CD4-positive, alpha-beta T cell treated with Interleukin-6 at 100 ng/mL for 8 hours (primary cell): ENCODE measurements around the gene DNAI2.

Source experiments
- DNase-seq: peaks from one replicate; pipeline ENCODE4 v3.0.0-alpha.2; 2020; ENCODE audit warnings: mixed read lengths, low spot score

DNAI2 gene

DNA sequence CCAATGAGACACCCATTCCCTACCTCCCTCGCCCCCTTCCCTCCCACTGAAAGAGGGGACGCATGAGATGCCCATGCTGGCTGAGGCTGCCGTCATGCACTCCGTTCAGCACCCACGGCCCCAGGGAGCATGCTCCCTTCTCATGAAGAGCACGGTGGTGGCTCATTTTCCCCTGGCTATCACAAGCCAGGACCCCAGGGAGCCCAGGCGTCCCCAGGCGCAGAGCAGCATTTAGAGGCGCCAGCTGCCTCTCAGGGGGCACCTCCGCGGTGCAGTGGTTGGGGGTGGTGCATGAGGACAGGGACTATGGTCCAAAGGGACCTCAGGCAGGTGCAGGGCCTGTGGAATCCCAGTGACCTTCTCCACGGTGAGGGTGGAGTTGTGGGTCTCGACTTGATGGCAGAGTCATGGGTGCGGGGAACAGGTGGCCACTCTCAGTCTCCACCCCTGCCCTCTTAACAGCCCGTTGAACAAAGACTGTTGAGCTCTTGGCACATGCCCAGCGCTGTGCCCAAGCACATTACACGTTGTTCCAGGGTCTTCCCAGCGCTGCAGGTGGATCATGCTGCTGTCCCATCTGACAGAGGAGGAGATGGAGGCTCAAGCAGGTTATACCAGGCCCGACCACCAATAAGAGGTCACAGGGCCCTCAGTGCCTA lies 65.6 kb downstream of the DNAI2 start:
- no peak for DNase-seq

GRCh38 chr17:74340470-74341023 lies 66.5 kb downstream of the DNAI2 start:
- no peak for DNase-seq

- no peak for DNase-seq
Measured at GRCh38 chr17:74342224-74342623, 68.2 kb downstream of the DNAI2 start.

GRCh38 chr17:74343121-74343520 lies 69.1 kb downstream of the DNAI2 start:
- no peak for DNase-seq

GRCh38 chr17:74343526-74344284 lies 69.7 kb downstream of the DNAI2 start:
- no peak for DNase-seq

DNA sequence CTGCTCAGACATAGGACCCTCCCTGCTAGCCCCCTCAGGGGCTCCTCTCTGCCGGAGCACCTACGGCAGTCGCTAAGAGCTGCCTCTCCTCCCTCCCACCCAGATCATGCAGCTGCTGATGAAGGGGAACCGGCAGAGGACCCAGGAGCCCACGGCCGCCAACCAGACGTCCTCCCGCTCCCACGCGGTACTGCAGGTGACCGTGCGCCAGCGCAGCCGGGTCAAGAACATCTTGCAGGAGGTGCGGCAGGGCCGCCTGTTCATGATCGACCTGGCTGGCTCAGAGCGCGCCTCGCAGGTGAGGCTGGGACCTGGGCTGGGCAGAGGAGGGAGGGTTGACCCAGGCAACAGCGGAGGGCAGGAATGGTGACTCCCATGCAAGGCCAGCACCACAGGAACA lies 70.6 kb downstream of the DNAI2 start:
- no peak for DNase-seq

- DNase-seq: no peak
Measured at GRCh38 chr17:74345433-74346241, 71.6 kb downstream of the DNAI2 start.

DNA sequence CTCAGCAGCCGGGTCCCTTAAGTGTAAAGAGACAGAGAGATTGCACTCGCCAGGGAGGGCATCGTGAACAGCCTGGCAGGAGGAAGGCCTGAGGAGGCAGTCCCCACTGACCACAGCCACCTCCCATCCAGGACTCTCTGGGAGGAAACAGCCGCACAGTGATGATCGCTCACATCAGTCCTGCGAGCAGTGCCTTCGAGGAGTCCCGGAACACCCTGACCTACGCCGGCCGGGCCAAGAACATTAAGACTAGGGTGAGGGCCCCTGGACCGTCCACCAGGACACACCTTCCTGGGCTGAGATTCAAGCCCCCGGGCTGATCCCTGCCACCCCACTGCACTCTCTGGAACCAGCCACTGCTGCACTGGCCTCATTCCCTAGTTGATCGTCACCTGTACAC lies 73.6 kb downstream of the DNAI2 start:
- DNase-seq: no peak

DNA sequence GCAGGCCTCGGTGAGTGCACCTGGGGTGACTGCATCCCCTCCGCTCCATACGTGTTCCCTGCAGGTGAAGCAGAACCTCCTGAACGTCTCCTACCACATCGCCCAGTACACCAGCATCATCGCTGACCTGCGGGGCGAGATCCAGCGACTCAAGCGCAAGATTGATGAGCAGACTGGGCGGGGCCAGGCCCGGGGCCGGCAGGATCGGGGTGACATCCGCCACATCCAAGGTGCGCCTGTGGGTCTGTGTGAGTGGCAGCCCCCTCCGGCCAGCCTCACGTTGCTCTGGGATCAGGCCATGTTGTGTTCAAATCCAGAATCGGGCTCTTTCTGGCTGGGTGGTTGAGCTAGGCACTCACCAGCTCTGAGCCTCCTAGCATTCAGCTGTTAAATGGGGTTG lies 75.1 kb downstream of the DNAI2 start:
- no peak for DNase-seq

GRCh38 chr17:74350486-74350885 lies 76.5 kb downstream of the DNAI2 start:
- no peak for DNase-seq

- DNase-seq: no peak
Measured at GRCh38 chr17:74351552-74352210, 77.6 kb downstream of the DNAI2 start.

DNA sequence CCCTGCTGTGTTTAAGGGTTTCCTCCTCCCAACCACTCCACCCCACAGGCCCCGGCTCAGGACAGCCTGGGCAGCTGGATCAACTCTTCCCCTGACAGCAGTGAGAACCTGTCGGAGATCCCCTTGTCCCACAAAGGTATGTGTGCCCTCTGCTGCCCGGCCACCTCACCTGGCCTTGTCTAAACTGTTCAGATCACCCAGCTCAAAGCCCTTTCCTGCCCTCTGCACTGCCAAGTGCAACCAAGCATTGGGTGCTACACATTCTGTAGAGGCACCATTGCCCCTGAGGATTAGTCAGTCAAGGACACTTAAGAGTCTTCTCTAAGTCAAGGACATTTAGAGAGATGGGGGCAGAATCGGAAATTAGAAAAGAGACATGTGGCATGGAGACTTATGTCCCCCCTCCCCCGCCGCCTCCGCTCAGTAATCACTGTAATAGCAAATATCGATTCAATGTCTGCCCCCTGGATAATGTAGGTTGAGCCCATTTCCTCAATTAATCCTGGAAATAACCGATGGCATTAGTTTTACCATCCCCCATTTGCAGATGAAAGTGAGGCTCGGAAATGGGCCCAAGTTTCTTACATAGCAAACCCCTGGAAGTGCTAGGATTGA lies 79.5 kb downstream of the DNAI2 start:
- no peak for DNase-seq

- DNase-seq: peak; percentile 24
Measured at GRCh38 chr17:74354123-74354522, 80.1 kb downstream of the DNAI2 start.

DNA sequence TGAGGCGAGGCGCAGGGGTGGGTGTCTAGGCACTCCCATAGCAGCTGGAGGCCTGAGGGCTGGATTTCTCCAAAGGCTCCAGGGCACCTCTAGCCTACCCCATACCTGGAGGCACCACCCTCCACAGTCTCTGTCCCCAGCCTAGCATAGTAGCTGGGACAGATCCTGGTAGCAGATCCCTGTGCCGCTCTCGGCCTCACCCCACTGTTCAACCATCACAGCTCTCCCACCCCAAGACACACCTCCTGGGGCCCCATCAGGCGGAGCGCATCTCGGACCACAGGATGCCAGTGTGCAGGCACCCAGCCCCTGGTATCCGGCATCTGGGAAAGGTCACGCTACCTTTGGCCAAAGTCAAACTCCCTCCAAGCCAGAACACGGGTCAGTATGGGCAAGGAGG lies 80.5 kb downstream of the DNAI2 start:
- no peak for DNase-seq

DNA sequence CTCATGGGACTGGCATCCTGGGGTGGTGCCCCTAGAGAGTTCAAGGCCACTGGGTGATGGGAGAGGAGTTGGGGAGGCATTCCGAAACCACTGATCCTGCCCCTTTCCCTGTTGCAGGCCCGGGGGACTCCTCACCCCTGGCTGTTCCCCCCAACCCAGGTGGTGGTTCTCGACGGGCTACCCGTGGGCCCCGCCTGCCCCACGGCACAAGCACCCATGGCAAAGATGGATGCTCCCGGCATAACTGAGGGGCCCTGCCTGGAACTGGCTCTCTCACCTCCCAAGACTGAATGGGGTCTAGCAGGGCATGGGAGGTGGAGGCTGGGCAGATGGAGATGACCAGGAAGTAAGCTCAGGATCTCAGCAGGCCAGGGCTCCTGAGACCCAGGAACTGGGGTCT lies 81.0 kb downstream of the DNAI2 start:
- no peak for DNase-seq

DNA sequence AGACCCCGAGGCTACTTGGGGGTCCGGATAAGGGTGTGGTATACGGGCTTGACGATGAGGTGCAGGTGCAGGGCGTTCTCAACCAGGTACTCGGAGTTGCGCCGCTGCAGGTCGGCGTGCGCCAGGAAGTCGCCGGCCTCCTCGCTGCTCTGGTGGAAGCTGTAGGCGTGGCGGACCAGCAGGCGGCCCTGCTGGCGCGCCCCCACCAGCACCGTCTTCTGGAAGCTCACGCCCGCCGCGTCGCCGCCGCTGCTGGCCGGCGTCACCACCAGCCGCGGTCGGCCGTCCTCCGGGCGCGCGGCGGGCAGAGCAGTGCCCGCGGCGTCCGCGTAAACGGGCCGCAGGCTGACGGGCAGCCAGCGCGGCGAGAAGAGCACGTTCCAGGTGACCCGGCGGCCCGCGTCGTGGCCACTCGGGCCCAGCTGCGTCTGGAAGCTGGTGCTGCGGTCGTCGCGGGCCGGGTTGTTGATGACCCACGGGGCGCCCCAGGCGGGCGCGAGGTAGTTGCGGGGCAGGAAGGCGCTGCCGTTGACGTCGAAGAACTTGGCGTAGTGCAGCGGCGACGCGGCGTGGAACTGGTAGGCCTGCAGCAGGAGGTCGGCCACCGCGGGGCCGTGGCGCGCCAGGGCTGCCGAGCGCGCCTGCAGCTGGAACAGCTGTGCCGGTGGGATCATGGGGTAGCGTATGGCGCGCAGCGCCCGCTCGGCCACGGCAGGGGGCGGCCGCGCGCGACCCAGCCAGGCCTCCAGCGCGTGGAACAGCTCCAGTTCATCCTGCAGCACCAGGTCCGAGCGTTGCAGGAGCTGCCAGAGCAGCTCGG lies 82.8 kb downstream of the DNAI2 start:
- DNase-seq: no peak

DNA sequence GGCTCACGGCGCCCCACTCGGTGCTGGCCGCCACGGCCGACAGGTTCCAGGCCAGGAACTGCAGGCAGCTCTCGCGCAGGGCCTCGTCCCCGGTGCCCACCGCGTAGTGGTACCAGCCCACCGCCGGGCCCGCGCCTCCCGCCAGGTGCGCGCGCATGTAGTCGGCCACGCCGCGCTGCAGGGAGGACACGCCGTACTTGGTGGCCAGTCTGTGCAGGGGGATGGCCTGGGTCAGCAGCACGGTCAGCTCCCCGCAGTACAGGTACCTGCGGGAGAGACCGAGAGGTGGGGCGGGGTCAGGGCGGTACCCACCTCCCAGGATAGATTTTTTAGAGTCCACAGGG lies 83.4 kb downstream of the DNAI2 start:
- no peak for DNase-seq

- DNase-seq: no peak
Measured at GRCh38 chr17:74358697-74359096, 84.7 kb downstream of the DNAI2 start.

DNA sequence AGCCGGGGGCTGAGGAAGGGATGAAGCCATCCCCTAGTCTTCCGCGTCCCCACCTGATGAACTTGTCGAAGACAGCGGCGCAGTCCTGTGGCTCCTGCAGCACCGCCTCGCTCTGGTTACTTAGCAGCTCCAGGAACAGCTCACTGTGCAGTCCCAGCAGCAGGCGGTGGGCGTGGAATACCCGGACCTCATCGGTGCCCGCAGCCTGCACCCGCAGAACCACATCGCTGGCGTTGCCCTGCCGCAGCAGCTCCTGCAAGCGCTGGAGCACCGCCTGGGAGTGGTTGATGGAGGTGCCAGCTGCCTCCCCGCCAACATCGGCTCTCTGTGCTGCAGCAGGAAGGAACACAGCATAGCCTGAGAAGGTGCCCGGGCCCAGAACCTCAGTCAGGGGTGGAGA lies 85.9 kb downstream of the DNAI2 start:
- DNase-seq: no peak

- no peak for DNase-seq
Measured at GRCh38 chr17:74360899-74361229, 86.8 kb downstream of the DNAI2 start.
